Caki2 (cell line): Measurements from ENCODE around the gene MIEN1. TPM values are rescaled to one million over a fixed set of nuclear protein-coding genes. Genes with fewer than 3 reads are reported as not detected.
"Not testable (repeated sequence)": the region's sequence is repeated elsewhere in the genome, so short reads cannot be mapped to it uniquely, and the experiment has no call there.

ENCODE experiments used
- DNase-seq: peaks from one replicate; pipeline ENCODE4 v3.0.0-alpha.2; 2015; ENCODE audit warnings: low read depth
- in situ Hi-C: cut with HindIII; loops from 2 replicates; pipeline ENCODE4 v1.10.0; 2016; ENCODE audit warnings: low sequenced_read_pairs, low pct_unique_long_range_greater_than_20kb, mixed read lengths
- total RNA-seq: library from RNA; depleted of rRNA; stranded (reverse); fragments of >200 nt; shearing (Covaris generic); gene quantifications from 2 replicates; pipeline ENCODE4 v1.2.3, GENCODE V29; 2014; ENCODE audit warnings: low replicate concordance; rRNA removed

The MIEN1 gene, protein sequence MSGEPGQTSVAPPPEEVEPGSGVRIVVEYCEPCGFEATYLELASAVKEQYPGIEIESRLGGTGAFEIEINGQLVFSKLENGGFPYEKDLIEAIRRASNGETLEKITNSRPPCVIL
- total RNA-seq = 61.8 and 63.2 TPM in 2 replicates

DNA sequence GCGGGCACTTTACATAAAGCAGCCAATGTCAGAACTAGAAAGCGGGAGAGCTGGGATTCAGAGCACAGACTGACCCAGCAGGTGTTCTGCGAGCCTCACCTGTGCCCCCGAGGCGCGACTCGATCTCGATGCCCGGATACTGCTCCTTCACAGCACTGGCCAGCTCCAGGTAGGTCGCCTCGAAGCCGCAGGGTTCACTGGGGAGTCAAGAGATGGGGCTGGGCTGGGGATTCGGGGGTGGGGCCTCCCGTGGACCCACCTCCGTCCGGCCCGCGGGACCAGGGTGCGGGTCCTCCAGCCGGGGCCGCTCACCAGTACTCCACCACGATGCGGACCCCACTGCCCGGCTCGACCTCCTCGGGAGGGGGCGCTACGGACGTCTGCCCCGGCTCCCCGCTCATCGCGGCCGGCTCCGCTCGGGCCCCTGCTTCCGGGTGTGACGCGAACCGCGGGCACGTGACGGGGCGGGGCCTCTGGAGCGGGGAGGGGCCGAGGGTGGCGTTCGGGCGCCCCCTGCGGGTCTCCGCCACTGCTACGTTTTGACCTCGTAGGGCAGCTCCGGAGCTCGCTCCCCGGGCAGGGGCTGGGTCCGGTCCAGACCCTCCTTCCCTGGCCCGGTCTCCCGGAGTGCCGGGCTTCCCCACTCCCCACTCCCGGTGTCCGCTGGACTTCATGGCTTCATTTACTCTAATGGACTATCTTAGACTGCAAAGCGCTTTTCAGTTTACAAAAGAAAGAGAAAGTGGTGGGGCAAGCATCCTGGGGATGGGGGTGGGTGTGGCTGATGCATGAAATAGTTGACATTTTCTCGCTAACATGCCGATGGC, at the start of gene MIEN1:
Gene MIEN1, minus strand, starts transcription at position 438 of the 827 bp plus-strand sequence. Its CDS starts 37 bp downstream, at position 401.
- DNase-seq = peak; percentile 85
- in situ Hi-C loops = no loop called here

DNA sequence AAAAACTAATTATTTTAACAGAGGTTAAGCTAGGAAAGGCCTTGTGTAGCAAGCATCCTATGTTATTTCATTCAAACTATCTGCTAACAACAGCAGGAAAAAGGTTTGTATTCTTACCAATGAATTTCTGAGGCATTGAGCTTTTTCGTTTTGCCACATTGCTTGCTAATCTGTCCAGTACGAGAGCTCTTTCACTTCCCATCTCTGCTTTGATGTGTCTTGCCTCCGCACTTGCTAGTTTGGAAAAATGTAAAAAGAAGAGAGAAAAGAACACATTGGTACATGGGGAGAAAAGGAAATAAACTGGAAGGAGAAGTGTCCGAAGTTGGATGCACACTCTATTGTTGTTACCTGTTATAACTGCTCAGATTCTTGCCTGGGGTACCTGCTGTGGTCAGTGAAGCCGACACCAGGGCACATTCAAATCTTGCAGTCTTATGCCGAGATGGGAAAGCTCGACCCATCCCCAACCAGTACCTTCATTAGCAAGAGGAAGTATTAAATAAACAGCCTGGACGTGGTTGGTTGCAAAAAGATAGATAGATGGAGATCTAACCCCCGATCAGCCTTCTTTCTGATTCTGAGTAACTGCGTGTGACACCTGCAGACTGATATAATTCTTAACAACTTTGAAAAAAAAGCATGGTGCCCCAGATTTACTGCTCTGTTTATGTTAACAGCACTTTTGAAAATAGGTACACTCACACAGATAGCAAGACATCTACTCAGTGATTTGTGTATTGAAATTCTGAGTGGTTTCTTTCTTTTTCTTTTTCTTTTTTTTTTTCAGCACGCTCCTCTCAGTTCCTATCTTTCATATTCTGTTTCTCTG, 47.4 kb upstream of the MIEN1 start:
- in situ Hi-C loops = no loop called here
- no peak for DNase-seq

DNA sequence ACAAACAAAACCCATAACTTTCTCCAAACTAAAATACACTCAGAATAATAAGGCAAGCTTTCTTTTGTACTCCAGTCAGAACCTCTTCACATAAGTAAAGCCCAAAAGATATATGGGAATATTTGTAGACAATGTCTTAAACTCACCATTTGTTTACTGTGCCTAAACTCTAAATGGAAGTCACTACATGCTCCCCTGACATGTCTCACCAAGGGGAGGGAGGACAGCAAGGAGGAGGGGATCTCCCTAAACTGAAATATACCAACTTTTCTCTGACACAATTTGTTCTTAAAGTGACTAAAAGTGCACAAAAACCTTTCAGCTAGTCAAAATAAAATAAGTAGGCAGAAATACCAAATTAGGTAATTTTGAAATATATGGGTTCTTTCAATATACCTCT, 45.9 kb upstream of the MIEN1 start:
- DNase-seq = no peak
- in situ Hi-C loops = no loop called here

DNA sequence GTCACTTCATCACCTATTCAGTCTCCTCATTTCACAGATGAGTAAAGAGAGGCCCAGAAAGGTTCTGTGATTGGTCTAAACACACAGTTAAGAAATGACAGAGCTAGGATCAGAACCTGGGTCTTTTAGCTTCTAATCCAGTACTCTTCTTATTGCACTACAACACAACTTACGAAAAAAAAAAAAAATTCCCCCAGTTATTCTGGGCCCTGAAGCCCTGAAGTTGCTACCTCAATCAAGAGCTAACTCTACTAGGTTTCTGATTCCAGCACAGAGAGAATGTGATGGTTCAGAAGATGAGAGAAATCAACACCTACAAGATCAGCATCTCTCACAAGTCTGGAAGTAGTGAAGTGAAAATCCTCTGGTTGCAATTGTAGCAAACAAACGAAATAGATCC, 44.7 kb upstream of the MIEN1 start:
- in situ Hi-C loops = no loop called here
- DNase-seq = no peak

- in situ Hi-C loops = no loop called here
- no peak for DNase-seq
Observed at GRCh38 chr17:39774047-39774446, 43.7 kb upstream of the MIEN1 start.

GRCh38 chr17:39772987-39773934, 42.9 kb upstream of the MIEN1 start:
- DNase-seq = no peak

DNA sequence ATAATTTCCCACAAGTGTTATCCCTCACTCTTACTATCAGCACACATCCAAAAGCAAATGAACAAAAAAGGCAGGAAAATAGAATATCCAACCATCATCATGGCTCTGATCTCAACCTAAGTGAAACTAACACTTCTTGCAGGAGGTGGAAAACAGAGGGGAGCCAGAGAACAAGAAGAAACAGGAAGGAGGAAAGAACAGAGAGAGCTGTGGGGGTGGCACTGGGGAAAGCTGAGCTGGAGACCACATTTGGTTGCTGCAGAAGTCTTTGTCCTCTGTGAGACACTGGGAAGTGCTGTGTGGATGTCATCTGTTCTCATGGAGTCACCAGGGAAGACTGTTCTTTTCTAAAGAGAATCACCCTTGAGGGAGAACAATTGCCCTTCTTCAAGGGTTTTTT, 42.1 kb upstream of the MIEN1 start:
- in situ Hi-C loops = no loop called here
- no peak for DNase-seq

More at GRCh38 chr17:39772987-39773934, 42.9 kb upstream of the MIEN1 start:
- in situ Hi-C loops = no loop called here

GRCh38 chr17:39769974-39770587, 39.7 kb upstream of the MIEN1 start:
- in situ Hi-C loops = no loop called here
- DNase-seq = peak; percentile 70

GRCh38 chr17:39767147-39767546, 36.8 kb upstream of the MIEN1 start:
- in situ Hi-C loops = no loop called here
- DNase-seq = no peak

GRCh38 chr17:39765766-39766165, 35.4 kb upstream of the MIEN1 start:
- in situ Hi-C loops = no loop called here
- DNase-seq = no peak

- DNase-seq = no peak
- in situ Hi-C loops = no loop called here
Observed at GRCh38 chr17:39765175-39765574, 34.8 kb upstream of the MIEN1 start.

DNA sequence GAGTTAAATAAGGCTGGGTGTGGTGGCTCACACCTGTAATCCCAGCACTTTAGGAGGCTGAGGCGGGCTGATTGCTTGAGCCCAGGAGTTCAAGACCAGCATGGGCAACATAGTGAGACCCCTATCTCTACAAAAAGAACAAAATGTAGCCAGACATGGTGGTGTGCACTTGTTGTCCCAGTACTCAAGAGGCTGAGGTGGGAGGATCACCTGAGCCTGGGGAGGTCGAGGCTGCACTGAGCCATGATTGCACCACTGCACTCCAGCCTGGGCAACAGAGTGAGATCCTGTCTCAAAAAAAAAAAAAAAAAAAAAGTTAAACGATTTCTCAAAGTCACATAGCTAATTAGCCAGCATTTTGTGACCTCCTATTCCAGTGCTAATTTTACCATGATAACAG, 33.8 kb upstream of the MIEN1 start:
- in situ Hi-C loops = not testable (repeated sequence)

GRCh38 chr17:39763051-39763820, 32.9 kb upstream of the MIEN1 start:
- in situ Hi-C loops = no loop called here

More for the DNA sequence above, 33.8 kb upstream of the MIEN1 start:
- DNase-seq = not testable (repeated sequence)

GRCh38 chr17:39761861-39762496, 31.6 kb upstream of the MIEN1 start:
- DNase-seq = no peak
- in situ Hi-C loops = no loop called here

More at GRCh38 chr17:39763051-39763820, 32.9 kb upstream of the MIEN1 start:
- no peak for DNase-seq

- in situ Hi-C loops = no loop called here
- DNase-seq = no peak
Observed at GRCh38 chr17:39759204-39759603, 28.9 kb upstream of the MIEN1 start.
